ENCODE results near the gene PAQR5.
"Not testable (repeated sequence)": the region's sequence is repeated elsewhere in the genome, so short reads cannot be mapped to it uniquely, and the experiment has no call there.

The PAQR5 gene

GRCh38 chr15:69290346-69291164 is 8.2 kb upstream of the PAQR5 start:
- Histone ChIP-seq H3K18ac (ENCODE audit: low read length) (no peak overlapping the region), H2AFZ (ENCODE audit: insufficient read depth, low read length, poor library complexity) (no peak overlapping the region)
- no CpG with 5 or more reads among the region's 7 CpGs for WGBS (ENCODE audit: extremely low coverage, insufficient coverage, insufficient read length)

DNA sequence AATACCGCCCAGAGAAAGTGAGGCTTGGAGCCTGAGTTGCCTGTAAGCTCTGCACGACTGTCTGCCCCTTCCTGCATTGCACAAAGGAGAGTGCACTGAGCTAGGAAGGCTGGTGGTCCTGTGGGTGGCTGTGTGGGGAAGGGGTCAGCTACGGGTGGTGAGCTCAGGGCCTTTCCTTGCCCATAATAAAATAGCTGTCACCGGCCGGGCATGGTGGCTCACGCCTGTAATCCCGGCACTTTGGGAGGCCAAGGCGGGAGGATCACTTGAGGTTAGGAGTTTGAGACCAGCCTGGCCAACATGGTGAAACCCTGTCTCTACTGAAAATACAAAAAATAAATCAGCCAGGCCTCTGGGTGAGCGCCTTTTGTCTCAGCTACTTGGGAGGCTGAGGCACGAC is 7.1 kb upstream of the PAQR5 start:
- H3K4me1 ChIP-seq (ENCODE audit: control insufficient read depth in 1 of 2, insufficient read depth in 2 of 2, low read length in 2 of 2) = not testable (repeated sequence)

More at GRCh38 chr15:69290346-69291164, 8.2 kb upstream of the PAQR5 start:
- H3K4me3 ChIP-seq (ENCODE audit: low read depth, low read length) = no peak overlapping the region
- no peaks in the 10 kb centered on the region for H3K79me1 ChIP-seq (ENCODE audit: low read length)
- no peak overlapping the region for H3K4me2 ChIP-seq (ENCODE audit: low read length)
- no peak overlapping the region for H3K9ac ChIP-seq (ENCODE audit: low read length)
- H4K8ac ChIP-seq (ENCODE audit: low read depth, low read length) = no peak overlapping the region
- no peak overlapping the region for H4K91ac ChIP-seq (ENCODE audit: low read depth, low read length)
- no peak overlapping the region for H4K12ac ChIP-seq (ENCODE audit: low read depth, low read length)
- no peak overlapping the region for H2AK5ac ChIP-seq (ENCODE audit: low read length)
- H3K79me2 ChIP-seq (ENCODE audit: control insufficient read depth, insufficient read depth, low read length, poor library complexity) = no peaks in the 10 kb centered on the region
- H3K23ac ChIP-seq (ENCODE audit: low read length) = no peak overlapping the region
- no peak overlapping the region for H3K27ac ChIP-seq (ENCODE audit: low read depth, low read length)
- H3K4ac ChIP-seq (ENCODE audit: low read depth, low read length) = no peak overlapping the region
- DNase-seq = no peak
- H3K36me3 ChIP-seq (ENCODE audit: control insufficient read depth in 1 of 2, insufficient read depth in 2 of 2, low read length in 2 of 2) = no peaks in the 10 kb centered on the region
- no peaks in the 10 kb centered on the region for H3K27me3 ChIP-seq (ENCODE audit: insufficient read depth, low read length)
- H3K4me1 ChIP-seq (ENCODE audit: control insufficient read depth in 1 of 2, insufficient read depth in 2 of 2, low read length in 2 of 2) = no peaks in the 10 kb centered on the region
- no peaks in the 10 kb centered on the region for H3K9me3 ChIP-seq (ENCODE audit: insufficient read depth, low read depth, low read length)
- no peak overlapping the region for H2BK5ac ChIP-seq (ENCODE audit: low read depth, low read length, poor library complexity)
- no peak overlapping the region for H2BK12ac ChIP-seq (ENCODE audit: low read length)
- no peak overlapping the region for H2BK120ac ChIP-seq (ENCODE audit: insufficient read depth, low read length, poor library complexity)
- H3K14ac ChIP-seq (ENCODE audit: low read length) = no peak overlapping the region

DNA sequence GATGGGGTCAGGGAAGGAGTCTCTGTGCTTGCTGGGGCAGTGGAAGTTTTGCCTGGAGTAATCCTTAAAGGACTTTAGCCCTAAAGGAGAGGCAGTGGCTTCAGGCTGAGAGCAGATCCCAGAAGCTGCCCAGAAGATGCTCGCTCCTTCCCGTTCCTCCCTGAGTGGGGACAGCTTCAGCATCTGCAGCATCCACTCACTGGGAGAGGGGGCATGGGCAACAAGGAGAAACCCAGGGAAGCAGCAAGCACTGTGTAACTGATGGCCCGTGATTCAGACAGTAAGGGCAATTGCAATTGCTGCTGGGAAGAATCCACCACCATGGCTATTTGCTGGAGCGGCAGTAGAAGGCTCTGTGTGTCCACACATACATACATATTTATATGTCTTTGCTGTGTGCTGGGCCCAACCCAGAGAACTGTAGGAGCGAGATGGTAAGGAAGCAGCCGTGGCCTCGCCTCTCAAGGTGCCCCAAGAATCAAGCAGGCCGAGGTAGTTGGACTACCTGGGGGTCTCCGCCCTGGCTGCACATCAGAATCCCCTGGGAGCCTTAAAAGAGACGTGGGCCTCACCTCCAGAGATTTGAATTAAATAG is 5.8 kb upstream of the PAQR5 start:
- Histone ChIP-seq H3K79me2 (ENCODE audit: control insufficient read depth, insufficient read depth, low read length, poor library complexity) (no peaks in the 10 kb centered on the region), H3K9ac (ENCODE audit: low read length) (no peak overlapping the region), H3K27me3 (ENCODE audit: insufficient read depth, low read length) (peaks cover 3% of the 10 kb centered on the region), H4K12ac (ENCODE audit: low read depth, low read length) (no peak overlapping the region), H3K4me1 (ENCODE audit: control insufficient read depth in 1 of 2, insufficient read depth in 2 of 2, low read length in 2 of 2) (no peaks in the 10 kb centered on the region), H3K4me3 (ENCODE audit: low read depth, low read length) (no peak overlapping the region), H4K8ac (ENCODE audit: low read depth, low read length) (no peak overlapping the region), H3K27ac (ENCODE audit: low read depth, low read length) (no peak overlapping the region), H3K4ac (ENCODE audit: low read depth, low read length) (no peak overlapping the region), H2BK12ac (ENCODE audit: low read length) (no peak overlapping the region), H3K4me2 (ENCODE audit: low read length) (no peak overlapping the region), H3K9me3 (ENCODE audit: insufficient read depth, low read depth, low read length) (no peaks in the 10 kb centered on the region), H2BK120ac (ENCODE audit: insufficient read depth, low read length, poor library complexity) (no peak overlapping the region), H3K79me1 (ENCODE audit: low read length) (no peaks in the 10 kb centered on the region), H2AFZ (ENCODE audit: insufficient read depth, low read length, poor library complexity) (no peak overlapping the region), H2BK5ac (ENCODE audit: low read depth, low read length, poor library complexity) (no peak overlapping the region), H2AK5ac (ENCODE audit: low read length) (no peak overlapping the region), H3K23ac (ENCODE audit: low read length) (no peak overlapping the region), H3K14ac (ENCODE audit: low read length) (no peak overlapping the region), H3K36me3 (ENCODE audit: control insufficient read depth in 1 of 2, insufficient read depth in 2 of 2, low read length in 2 of 2) (no peaks in the 10 kb centered on the region), H3K18ac (ENCODE audit: low read length) (no peak overlapping the region), H4K91ac (ENCODE audit: low read depth, low read length) (no peak overlapping the region)
- no peak for DNase-seq
- WGBS (ENCODE audit: extremely low coverage, insufficient coverage, insufficient read length) = no CpG with 5 or more reads among the region's 10 CpGs

More for the DNA sequence above, 7.1 kb upstream of the PAQR5 start:
- not testable (repeated sequence) for H3K18ac ChIP-seq (ENCODE audit: low read length); H3K9ac ChIP-seq (ENCODE audit: low read length); H3K14ac ChIP-seq (ENCODE audit: low read length); H2AFZ ChIP-seq (ENCODE audit: insufficient read depth, low read length, poor library complexity); H3K9me3 ChIP-seq (ENCODE audit: insufficient read depth, low read depth, low read length); H4K91ac ChIP-seq (ENCODE audit: low read depth, low read length); H3K23ac ChIP-seq (ENCODE audit: low read length); H3K79me2 ChIP-seq (ENCODE audit: control insufficient read depth, insufficient read depth, low read length, poor library complexity); H3K27ac ChIP-seq (ENCODE audit: low read depth, low read length); H3K4me3 ChIP-seq (ENCODE audit: low read depth, low read length); H3K27me3 ChIP-seq (ENCODE audit: insufficient read depth, low read length); H2BK12ac ChIP-seq (ENCODE audit: low read length); DNase-seq; H3K4ac ChIP-seq (ENCODE audit: low read depth, low read length); H2BK120ac ChIP-seq (ENCODE audit: insufficient read depth, low read length, poor library complexity); H4K8ac ChIP-seq (ENCODE audit: low read depth, low read length); H2BK5ac ChIP-seq (ENCODE audit: low read depth, low read length, poor library complexity); H3K36me3 ChIP-seq (ENCODE audit: control insufficient read depth in 1 of 2, insufficient read depth in 2 of 2, low read length in 2 of 2); H3K79me1 ChIP-seq (ENCODE audit: low read length); H3K4me2 ChIP-seq (ENCODE audit: low read length); H4K12ac ChIP-seq (ENCODE audit: low read depth, low read length); H2AK5ac ChIP-seq (ENCODE audit: low read length)
- whole genome bisulfite sequencing (ENCODE audit: extremely low coverage, insufficient coverage, insufficient read length) = no CpG with 5 or more reads among the region's 10 CpGs

DNA sequence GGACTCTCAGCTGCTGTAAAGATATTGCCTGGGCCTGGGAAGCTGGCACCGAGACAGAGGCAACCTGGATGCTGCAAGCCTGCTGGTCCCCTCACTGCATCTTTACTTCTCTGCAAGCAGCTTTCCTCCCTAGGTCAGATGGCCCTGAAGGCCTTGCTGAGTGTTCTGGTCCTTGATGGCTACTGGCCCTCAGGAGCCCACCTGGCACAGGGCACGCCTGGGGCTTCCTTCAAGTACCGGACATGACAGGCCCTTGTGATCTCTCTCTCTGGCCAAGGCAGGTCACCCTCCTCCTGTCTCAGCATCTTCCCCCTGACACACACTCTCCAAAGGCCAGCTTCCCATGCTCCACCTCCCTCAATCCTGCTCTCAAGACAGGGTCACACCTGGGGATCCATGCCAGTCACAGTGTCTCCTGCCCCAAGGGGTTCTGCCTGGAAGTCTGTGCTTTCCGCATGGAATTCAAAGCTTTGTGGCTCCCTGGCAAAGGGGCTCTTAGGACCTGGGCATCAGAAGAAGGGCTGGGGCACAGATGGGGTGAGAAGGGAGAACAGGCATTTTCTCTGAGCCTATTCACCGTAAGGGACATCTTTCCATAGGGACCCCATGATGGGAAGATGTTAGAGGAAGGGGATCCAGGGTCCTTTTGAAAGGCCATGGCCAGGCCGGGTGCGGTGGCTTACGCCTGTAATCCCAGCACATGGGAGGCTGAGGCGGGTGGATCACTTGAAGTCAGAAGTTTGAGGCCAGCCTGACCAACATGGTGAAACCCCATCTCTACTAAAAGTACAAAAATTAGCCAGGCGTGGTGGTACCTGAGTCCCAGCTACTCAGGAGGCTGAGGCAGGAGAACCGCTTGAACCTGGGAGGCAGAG is 4.7 kb upstream of the PAQR5 start:
- no peak overlapping the region for H2AK5ac ChIP-seq (ENCODE audit: low read length)
- no peaks in the 10 kb centered on the region for H3K36me3 ChIP-seq (ENCODE audit: control insufficient read depth in 1 of 2, insufficient read depth in 2 of 2, low read length in 2 of 2)
- peaks cover 2 to 6% of the 10 kb centered on the region in 2 experiments for H3K4me1 ChIP-seq (ENCODE audit: control insufficient read depth in 1 of 2, insufficient read depth in 2 of 2, low read length in 2 of 2)
- peaks cover 2% of the 10 kb centered on the region for H3K9me3 ChIP-seq (ENCODE audit: insufficient read depth, low read depth, low read length)
- no peak overlapping the region for H2AFZ ChIP-seq (ENCODE audit: insufficient read depth, low read length, poor library complexity)
- no peak overlapping the region for H2BK5ac ChIP-seq (ENCODE audit: low read depth, low read length, poor library complexity)
- no peak overlapping the region for H3K4me3 ChIP-seq (ENCODE audit: low read depth, low read length)
- H2BK12ac ChIP-seq (ENCODE audit: low read length) = no peak overlapping the region
- H3K27me3 ChIP-seq (ENCODE audit: insufficient read depth, low read length) = peaks cover 14% of the 10 kb centered on the region
- no peak overlapping the region for H3K27ac ChIP-seq (ENCODE audit: low read depth, low read length)
- no peak overlapping the region for H3K18ac ChIP-seq (ENCODE audit: low read length)
- no peak overlapping the region for H4K12ac ChIP-seq (ENCODE audit: low read depth, low read length)
- H3K4ac ChIP-seq (ENCODE audit: low read depth, low read length) = no peak overlapping the region
- H3K14ac ChIP-seq (ENCODE audit: low read length) = no peak overlapping the region
- H3K4me2 ChIP-seq (ENCODE audit: low read length) = no peak overlapping the region
- no peaks in the 10 kb centered on the region for H3K79me2 ChIP-seq (ENCODE audit: control insufficient read depth, insufficient read depth, low read length, poor library complexity)
- H2BK120ac ChIP-seq (ENCODE audit: insufficient read depth, low read length, poor library complexity) = no peak overlapping the region
- no CpG with 5 or more reads among the region's 11 CpGs for WGBS (ENCODE audit: extremely low coverage, insufficient coverage, insufficient read length)
- no peak overlapping the region for H3K9ac ChIP-seq (ENCODE audit: low read length)
- H3K79me1 ChIP-seq (ENCODE audit: low read length) = no peaks in the 10 kb centered on the region
- H3K23ac ChIP-seq (ENCODE audit: low read length) = no peak overlapping the region
- no peak for DNase-seq
- H4K91ac ChIP-seq (ENCODE audit: low read depth, low read length) = no peak overlapping the region
- no peak overlapping the region for H4K8ac ChIP-seq (ENCODE audit: low read depth, low read length)

All from trophoblast cell (in vitro differentiated cells and primary cell).